Activated effector memory CD4-positive, alpha-beta T cell treated with Interleukin-2 at 50 U/mL for 16 hours (primary cell): Measurements from ENCODE around the gene DHRS7C.

Source experiments
- DNase-seq: peaks from one replicate; pipeline ENCODE4 v3.0.0-alpha.2; 2020

Gene DHRS7C, protein sequence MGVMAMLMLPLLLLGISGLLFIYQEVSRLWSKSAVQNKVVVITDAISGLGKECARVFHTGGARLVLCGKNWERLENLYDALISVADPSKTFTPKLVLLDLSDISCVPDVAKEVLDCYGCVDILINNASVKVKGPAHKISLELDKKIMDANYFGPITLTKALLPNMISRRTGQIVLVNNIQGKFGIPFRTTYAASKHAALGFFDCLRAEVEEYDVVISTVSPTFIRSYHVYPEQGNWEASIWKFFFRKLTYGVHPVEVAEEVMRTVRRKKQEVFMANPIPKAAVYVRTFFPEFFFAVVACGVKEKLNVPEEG

GRCh38 chr17:9790889-9791876 is at the start of gene DHRS7C:
Gene DHRS7C, minus strand, starts transcription at chr17:9791592. Its CDS starts 308 bp downstream, at chr17:9791284.
- no peak for DNase-seq

DNA sequence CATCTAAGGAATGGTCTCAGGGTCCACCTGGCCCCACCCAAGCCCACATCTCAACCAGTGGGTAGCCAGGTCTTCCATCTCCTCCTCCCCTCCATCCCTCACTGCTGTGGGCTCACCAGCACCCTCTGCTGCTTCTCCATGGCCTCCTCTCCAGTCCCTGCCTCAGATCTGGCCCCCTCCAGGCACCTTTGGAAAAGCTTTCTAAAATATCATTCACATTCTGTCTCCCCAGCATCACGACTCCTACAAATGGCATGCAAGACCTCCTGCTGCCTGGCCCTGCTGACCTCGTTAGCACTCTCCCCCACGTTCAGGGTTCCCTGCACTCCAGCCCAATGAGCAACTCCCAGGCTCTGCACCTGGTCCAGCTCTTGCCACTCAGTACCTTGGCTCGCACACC is 48.0 kb upstream of the DHRS7C start:
- DNase-seq: no peak

DNA sequence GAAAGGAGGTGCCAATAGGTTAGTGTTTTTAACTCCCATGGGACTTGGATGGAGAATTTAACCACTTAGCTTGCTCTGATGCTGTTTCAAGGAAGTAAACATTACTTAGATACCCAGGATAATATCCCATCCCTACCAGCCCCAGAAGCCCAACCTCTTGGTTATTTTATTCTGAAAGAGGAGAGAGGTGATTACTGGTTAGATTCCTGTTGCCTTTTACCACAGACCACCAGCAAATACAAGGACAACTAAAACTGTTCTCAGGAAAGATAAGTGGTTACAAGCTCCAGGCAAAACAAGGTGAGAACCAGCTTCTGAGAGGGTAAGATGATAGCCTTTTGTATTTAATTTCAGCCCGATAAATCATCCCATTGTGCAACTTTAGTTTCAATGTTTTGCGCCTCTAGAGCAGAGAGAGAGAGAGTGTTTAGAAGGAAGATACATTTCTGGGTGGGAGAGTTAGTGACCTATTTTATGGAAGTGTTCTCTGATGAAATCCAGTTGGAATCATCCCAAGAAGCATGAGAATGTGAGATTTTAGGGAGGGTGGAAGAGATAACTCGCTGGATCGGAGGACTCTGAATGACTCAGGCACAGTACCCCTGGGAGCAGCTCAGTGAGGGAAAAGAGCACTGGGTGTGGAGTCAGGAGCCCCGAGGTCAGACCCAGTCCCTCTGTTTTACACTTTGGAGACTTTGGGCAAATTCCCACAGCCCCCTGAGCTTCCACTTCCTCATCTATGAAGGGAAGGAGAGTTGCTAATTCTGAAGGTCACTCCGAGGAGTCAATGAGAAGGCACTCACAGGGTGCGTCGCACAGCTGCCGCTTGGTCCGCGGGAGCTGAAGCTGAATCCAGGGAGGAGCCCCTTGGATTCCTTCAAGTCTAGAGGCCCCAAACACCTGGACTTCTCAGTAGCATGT is 46.4 kb upstream of the DHRS7C start:
- no peak for DNase-seq

GRCh38 chr17:9833922-9834321 is 42.5 kb upstream of the DHRS7C start:
- DNase-seq: no peak

DNA sequence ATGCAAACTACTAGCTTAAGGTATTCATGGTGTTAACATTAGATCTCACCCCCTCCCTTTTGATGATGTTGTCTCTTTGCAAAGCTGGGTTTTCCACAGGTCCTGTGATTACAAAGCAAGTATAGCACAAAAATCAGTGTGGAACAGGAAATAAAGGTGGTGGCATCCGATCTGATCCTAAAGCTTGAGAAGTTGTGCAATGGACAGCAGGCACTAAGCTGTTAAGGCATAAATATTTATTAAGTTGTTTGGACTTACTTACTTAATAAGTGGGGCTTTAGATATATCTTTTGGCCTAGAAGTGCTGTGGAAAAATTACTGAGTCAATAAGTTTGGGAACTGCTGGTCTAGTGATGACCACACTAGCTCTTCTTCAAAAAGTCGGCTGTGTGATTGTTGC is 39.3 kb upstream of the DHRS7C start:
- DNase-seq: no peak

DNA sequence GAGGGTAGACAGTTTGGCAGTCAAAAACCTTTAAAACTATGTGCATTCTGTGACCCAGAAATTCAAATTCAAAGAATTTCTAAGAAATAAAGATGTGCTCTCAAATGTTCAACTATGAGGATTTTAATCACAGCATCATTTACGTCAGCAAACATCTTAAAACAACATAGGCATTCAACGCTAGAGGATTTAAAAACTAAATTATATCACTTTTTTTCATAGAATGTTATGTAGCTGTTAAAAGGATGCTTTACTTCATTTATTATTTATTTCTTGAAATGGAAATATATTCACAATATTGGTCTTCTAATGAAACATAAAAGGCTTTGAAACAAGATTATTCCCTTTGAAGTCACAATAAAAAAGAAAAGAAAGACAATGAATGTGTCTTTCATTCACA is 38.0 kb upstream of the DHRS7C start:
- DNase-seq: no peak

- DNase-seq: no peak
Measured at GRCh38 chr17:9828296-9829295, 37.2 kb upstream of the DHRS7C start.

DNA sequence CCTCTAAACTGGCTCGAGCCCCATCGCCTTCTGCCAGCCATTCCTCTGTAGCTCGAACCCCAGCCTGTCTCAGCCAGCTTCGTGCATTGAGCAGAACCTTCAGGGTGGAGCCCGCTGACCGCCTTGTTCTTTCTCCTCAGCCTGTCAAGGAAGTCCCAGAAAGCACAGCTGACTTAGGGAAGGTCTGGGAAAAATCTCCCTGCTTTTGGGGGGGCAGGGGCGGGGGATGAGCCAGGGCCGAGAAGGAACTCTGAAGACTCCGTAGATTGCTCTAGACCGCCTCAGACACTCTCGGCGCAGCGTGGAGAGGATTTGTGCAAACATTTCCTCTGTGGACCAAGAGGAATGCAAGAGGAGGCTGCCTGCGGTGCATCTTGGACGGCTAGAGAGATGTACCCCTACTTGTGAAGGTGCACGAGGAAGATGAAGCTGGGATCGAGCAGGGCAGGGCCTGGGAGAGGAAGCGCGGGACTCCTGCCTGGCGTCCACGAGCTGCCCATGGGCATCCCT is 34.3 kb upstream of the DHRS7C start, which contains the start of gene GLP2R:
TSS of gene GLP2R (plus strand) at position 284 of the 510 bp plus-strand sequence. CDS start at position 424, 140 bp downstream.
- no peak for DNase-seq

GRCh38 chr17:9824797-9825338 is 33.5 kb upstream of the DHRS7C start:
- no peak for DNase-seq

DNA sequence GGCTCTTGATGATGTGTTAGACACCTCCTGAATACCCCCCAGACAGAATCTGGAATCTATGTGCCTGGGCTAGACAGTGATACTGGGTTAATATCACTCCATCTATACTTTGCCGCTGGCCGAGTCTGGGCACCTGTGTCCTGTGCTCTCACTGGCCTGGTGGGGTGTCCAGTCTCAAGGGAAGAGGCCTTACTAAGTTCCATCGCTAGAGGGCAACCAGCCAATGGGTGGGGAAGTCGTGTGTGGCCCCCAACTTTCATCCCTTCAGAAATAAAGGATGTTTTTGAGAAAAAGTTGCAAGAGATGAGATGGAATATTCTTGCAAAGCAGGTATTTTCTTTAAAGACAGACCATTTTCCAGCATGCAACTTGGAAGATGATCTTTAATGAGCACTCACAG is 32.7 kb upstream of the DHRS7C start:
- DNase-seq: no peak

DNA sequence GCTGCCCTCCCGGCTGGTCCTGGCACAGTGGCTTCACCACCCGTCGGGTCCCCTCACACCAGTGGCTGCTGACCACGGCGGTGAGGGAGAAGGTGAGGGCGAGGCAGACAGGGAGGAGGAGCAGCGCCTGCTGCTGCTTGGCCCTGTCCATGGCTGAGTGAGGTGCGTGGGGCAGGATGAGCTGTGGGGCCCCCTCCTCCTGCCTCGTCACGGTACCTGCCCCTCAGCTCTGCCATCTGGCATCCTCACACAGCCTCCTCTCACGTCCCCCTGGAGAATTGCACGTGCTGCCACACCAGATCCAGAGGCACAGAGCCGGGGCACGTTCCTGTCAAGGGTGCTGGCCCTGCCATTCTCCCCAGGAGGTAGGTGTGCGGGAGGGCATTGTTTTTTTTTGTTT is 30.5 kb upstream of the DHRS7C start, which contains the start of gene GSG1L2:
TSS of gene GSG1L2 (minus strand) at position 159 of the 400 bp plus-strand sequence. CDS start at position 151, 8 bp downstream.
- no peak for DNase-seq

DNA sequence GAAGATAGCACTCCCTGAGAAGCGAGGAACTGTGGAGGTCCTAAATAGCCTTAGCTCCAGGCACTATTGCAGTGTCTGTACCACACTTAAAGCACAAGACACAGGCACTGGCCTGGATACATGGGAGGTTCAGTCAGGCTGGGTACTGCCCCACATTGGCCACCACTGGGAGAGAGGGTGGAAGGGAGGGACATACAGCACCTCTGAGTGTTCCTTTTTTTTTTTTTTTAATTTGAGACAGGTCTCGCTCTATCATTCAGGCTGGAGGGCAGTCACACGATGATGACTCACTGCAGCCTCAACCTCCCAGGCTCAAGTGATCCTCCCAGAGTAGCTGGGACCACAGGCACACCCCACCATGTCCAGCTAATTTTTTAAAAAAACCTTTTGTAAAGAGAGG is 29.1 kb upstream of the DHRS7C start:
- no peak for DNase-seq

- DNase-seq: no peak
Measured at GRCh38 chr17:9818760-9819159, 27.4 kb upstream of the DHRS7C start.

DNA sequence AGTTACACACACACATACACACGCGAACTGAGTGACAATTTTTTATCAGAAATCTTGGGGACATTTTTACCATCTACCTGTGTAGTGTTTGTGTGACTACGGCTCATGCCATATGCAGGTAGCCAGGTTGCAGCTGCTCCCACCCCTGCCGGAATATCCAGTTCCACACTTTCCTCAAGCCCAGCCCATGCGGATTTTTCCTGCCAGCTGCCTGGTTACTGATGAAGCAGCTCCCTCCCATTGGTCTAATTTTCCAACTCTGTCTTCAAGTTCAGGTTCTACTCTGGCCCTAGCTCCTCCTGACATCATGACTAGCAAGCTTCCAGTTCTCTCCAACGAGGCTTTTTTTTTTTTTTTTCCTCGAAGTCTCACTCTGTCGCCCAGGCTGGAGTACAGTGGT is 25.7 kb upstream of the DHRS7C start:
- no peak for DNase-seq

- no peak for DNase-seq
Measured at GRCh38 chr17:9816472-9816871, 25.1 kb upstream of the DHRS7C start.

- DNase-seq: no peak
Measured at GRCh38 chr17:9814337-9814945, 23.0 kb upstream of the DHRS7C start.

GRCh38 chr17:9813166-9813565 is 21.8 kb upstream of the DHRS7C start:
- no peak for DNase-seq

- no peak for DNase-seq
Measured at GRCh38 chr17:9811537-9811936, 20.1 kb upstream of the DHRS7C start.

- no peak for DNase-seq
Measured at GRCh38 chr17:9811086-9811485, 19.7 kb upstream of the DHRS7C start.
